Fibroblast of villous mesenchyme (primary cell): ENCODE measurements around the gene R3HDM2. TPM values are rescaled to one million over a fixed set of nuclear protein-coding genes. Genes with fewer than 3 reads are reported as not detected.

Source experiments
- DNase-seq: peaks from one replicate; pipeline ENCODE4 v3.0.0-alpha.2; 2010; ENCODE audit warnings: low read depth
- H3K4me3 ChIP-seq: 2 replicates; pipeline ENCODE4 v1.5.1; 2011; ENCODE audit warnings: low read depth, mild to moderate bottlenecking, low read length
- CTCF ChIP-seq: IDR thresholded peaks from 2 replicates; pipeline ENCODE4 v1.5.1; 2012; ENCODE audit warnings: low read depth, mild to moderate bottlenecking, low read length; ENCODE audit not compliant: insufficient read depth
- total RNA-seq: library from RNA; depleted of rRNA; stranded (reverse); fragments of >200 nt; gene quantifications from 2 replicates; pipeline ENCODE4 v1.2.3, GENCODE V29; 2012

Gene R3HDM2
- total RNA-seq, 1 donor = 19.0 TPM

GRCh38 chr12:57210926-57211692 lies 219.7 kb downstream of the R3HDM2 start:
- no peak overlapping the region for H3K4me3 ChIP-seq
- TF ChIP-seq CTCF = no peak
- DNase-seq = no peak

DNA sequence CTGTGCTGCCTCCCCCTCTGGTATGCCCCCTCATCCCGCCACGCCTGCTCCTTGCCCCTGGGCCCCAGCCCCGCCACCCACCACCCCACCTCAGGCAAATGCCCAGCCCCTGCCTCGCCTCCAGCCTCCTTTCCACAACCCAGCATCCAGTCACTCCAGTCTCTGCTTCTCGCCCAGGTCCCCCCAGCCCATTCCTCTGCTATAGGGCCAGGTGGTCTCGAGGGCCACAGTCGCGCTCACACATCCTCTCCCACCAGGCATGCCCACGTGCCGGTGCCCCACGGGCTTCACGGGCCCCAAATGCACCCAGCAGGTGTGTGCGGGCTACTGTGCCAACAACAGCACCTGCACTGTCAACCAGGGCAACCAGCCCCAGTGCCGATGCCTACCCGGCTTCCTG lies 220.4 kb downstream of the R3HDM2 start:
- DNase-seq = no peak
- no peak overlapping the region for H3K4me3 ChIP-seq
- no peak for TF ChIP-seq CTCF

DNA sequence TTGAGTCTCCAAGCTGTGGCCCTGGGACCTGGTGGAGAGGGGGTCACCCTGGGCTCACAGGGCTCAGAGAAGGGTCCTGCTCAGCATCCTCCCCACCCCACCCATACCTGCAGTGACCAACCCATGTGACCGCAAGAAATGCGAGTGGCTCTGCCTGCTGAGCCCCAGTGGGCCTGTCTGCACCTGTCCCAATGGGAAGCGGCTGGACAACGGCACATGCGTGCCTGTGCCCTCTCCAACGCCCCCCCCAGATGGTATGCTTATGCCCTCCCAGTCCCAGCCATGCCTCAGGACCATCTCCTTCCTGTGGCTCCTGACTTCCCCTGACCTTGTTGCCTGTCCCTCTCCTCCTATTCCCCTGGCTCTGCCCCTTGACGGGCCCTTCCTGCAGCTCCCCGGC lies 220.9 kb downstream of the R3HDM2 start:
- no peak for DNase-seq
- no peak for TF ChIP-seq CTCF
- no peak overlapping the region for H3K4me3 ChIP-seq

- TF ChIP-seq CTCF = no peak
- DNase-seq = no peak
- no peak overlapping the region for H3K4me3 ChIP-seq
Measured at GRCh38 chr12:57208631-57209282, 222.1 kb downstream of the R3HDM2 start.

GRCh38 chr12:57207731-57208630 lies 222.9 kb downstream of the R3HDM2 start:
- H3K4me3 ChIP-seq = no peak overlapping the region
- no peak for DNase-seq
- no peak for TF ChIP-seq CTCF

DNA sequence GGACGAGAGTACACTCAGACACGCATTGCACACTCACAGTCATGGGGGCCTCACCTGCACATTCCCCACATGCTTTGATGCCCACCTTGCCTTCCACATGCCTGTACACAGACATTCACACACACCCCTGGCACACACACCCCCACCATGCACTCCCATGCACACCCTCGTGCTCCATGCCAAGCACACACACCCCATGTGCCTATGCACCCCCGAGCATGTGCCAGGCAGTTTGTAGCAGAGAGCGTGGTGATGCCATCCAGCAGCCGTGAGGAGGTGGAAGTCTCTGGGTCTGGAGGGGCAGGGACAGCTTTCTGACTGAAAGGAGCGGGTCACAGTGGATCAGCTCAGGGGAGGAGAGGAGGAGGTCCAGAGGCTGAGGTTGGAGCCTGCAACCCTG lies 224.9 kb downstream of the R3HDM2 start:
- no peak for DNase-seq
- H3K4me3 ChIP-seq = no peak overlapping the region
- no peak for TF ChIP-seq CTCF
